SK-N-SH (cell line): ENCODE measurements around the gene EFCAB12. TPM values are rescaled to one million over a fixed set of nuclear protein-coding genes. Genes with fewer than 3 reads are reported as not detected.

Experiments
- CTCF ChIA-PET: fragments of 300-600, 350-600 bp; formaldehyde crosslinking; extraction: SDS; loops from one replicate; lab custom pipeline; 2021; lab: Yijun Ruan, JAX
- POLR2A ChIA-PET: fragments of 350-600 bp; sonication (Branson Sonifier 250); formaldehyde crosslinking; extraction: SDS; loops from one replicate; lab custom pipeline; 2020; ENCODE audit warnings: antibody characterized with exemption, inconsistent platforms; lab: Yijun Ruan, JAX
- DNase-seq: peaks from one replicate; pipeline ENCODE4 v3.0.0; 2012
- H2AFZ ChIP-seq: fragments of 200-600 bp; sonication (generic); 2 replicates; pipeline ENCODE4 v1.8.1; 2016; ENCODE audit warnings: antibody characterized with exemption, mild to moderate bottlenecking, low read depth
- H3F3A ChIP-seq: fragments of 200-600 bp; sonication (generic); replicated peaks from 2 replicates; pipeline ENCODE3; 2016; ENCODE audit warnings: antibody characterized with exemption, mild to moderate bottlenecking; ENCODE audit not compliant: insufficient read depth
- H3K27ac ChIP-seq, 2 experiments: fragments of 200-500 bp in 1 of 2; fragments of 200-600 bp in 1 of 2; sonication (Bioruptor generic) in 1 of 2; sonication (generic), shearing (Covaris generic) in 1 of 2; 2 replicates each; pipeline versions ENCODE4 v1.5.1 to v1.6.1; 2014 to 2016; ENCODE audit warnings: low read depth in 2 of 2, inconsistent platforms in 1 of 2, low read length in 1 of 2, mild to moderate bottlenecking in 1 of 2, mixed read lengths in 1 of 2
- H3K27me3 ChIP-seq: fragments of 200-600 bp; sonication (generic), shearing (Covaris generic); 2 replicates; pipeline ENCODE4 v1.6.1; 2016; ENCODE audit warnings: mixed run types; ENCODE audit not compliant: insufficient read depth
- H3K36me3 ChIP-seq, 2 experiments: fragments of 200-500 bp in 1 of 2; fragments of 200-600 bp in 1 of 2; sonication (Bioruptor generic) in 1 of 2; sonication (generic) in 1 of 2; replicated peaks in 1 of 2; 2 replicates each; pipeline versions ENCODE3 to v1.5.1; 2014 to 2016; ENCODE audit warnings: low read length in 1 of 2, mild to moderate bottlenecking in 1 of 2; ENCODE audit not compliant: insufficient read depth in 2 of 2, control insufficient read depth in 1 of 2
- H3K4me1 ChIP-seq, 2 experiments: fragments of 200-500 bp in 1 of 2; fragments of 200-600 bp in 1 of 2; sonication (Bioruptor generic) in 1 of 2; sonication (generic), shearing (Covaris generic) in 1 of 2; 2 replicates each; pipeline versions ENCODE4 v1.5.1 to v1.6.1; 2014 to 2016; ENCODE audit warnings: low read depth in 1 of 2, low read length in 1 of 2, mixed run types in 1 of 2; ENCODE audit not compliant: insufficient read depth in 2 of 2, control insufficient read depth in 1 of 2
- H3K4me2 ChIP-seq: fragments of 200-600 bp; sonication (generic), shearing (Covaris generic); 2 replicates; pipeline ENCODE4 v1.6.1; 2017; ENCODE audit warnings: mixed run types
- H3K4me3 ChIP-seq, 2 experiments: fragments of 200-500 bp in 1 of 2; fragments of 200-600 bp in 1 of 2; sonication (Bioruptor generic) in 1 of 2; sonication (generic), shearing (Covaris generic) in 1 of 2; 2 replicates each; pipeline versions ENCODE4 v1.5.1 to v1.8.1; 2014 to 2016; ENCODE audit warnings: low read depth in 2 of 2, inconsistent platforms in 1 of 2, low read length in 1 of 2, mild to moderate bottlenecking in 1 of 2, mixed read lengths in 1 of 2, moderate library complexity in 1 of 2
- H3K79me2 ChIP-seq: fragments of 200-600 bp; sonication (generic); 2 replicates; pipeline ENCODE4 v1.8.1; 2017; ENCODE audit warnings: mild to moderate bottlenecking; ENCODE audit not compliant: insufficient read depth
- H3K9ac ChIP-seq: fragments of 200-600 bp; sonication (generic); 2 replicates; pipeline ENCODE4 v1.6.1; 2017; ENCODE audit warnings: mixed run types
- H3K9me2 ChIP-seq: fragments of 200-600 bp; sonication (generic); 2 replicates; pipeline ENCODE4 v1.6.1; 2017; ENCODE audit warnings: mixed run types
- H3K9me3 ChIP-seq: fragments of 200-600 bp; sonication (generic); 2 replicates; pipeline ENCODE4 v1.6.1; 2017; ENCODE audit warnings: mixed run types, mild to moderate bottlenecking, moderate library complexity
- H4K20me1 ChIP-seq: fragments of 200-600 bp; sonication (generic); 2 replicates; pipeline ENCODE4 v1.6.1; 2017; ENCODE audit warnings: mild to moderate bottlenecking, mixed run types; ENCODE audit not compliant: insufficient read depth
- CHD2 ChIP-seq: fragments of 150-350 bp; IDR thresholded peaks from 2 replicates; pipeline ENCODE4 v1.6.1; 2018; ENCODE audit warnings: low read length; ENCODE audit not compliant: partially characterized antibody
- EP300 ChIP-seq, 2 experiments: IDR thresholded peaks; 2 replicates each; pipeline versions ENCODE4 v1.4.0 to v1.6.1; 2012; ENCODE audit warnings: borderline replicate concordance in 1 of 2, low read depth in 1 of 2, low read length in 1 of 2
- IRF3 ChIP-seq: fragments of 150-350 bp; IDR thresholded peaks from 2 replicates; pipeline ENCODE4 v1.6.1; 2016; ENCODE audit warnings: mild to moderate bottlenecking, low read depth, low read length
- MXI1 ChIP-seq: IDR thresholded peaks from 2 replicates; pipeline ENCODE4 v1.6.1; 2012; ENCODE audit warnings: mild to moderate bottlenecking, low read depth, low read length, improper control_type of control experiment
- NRF1 ChIP-seq: IDR thresholded peaks from 2 replicates; pipeline ENCODE4 v1.6.1; 2012; ENCODE audit warnings: low read depth, mild to moderate bottlenecking, low read length
- PBX3 ChIP-seq: IDR thresholded peaks from 2 replicates; pipeline ENCODE4; 2012
- WGBS: methylation state at CpG from one replicate; pipeline ENCODE4 v1.1.6; 2017; ENCODE audit warnings: low lambda C conversion rate; 5-methylcytosine and 5-hydroxymethylcytosine counted together
- polyA plus RNA-seq, 3 experiments: library from polyadenylated mRNA; depleted of rRNA; stranded (reverse); fragments of >200 nt; gene quantifications; 2 replicates each; pipeline ENCODE4 v1.2.3, GENCODE V29; 2012

EFCAB12 gene
- polyA plus RNA-seq, 1 of the 3 experiments (the other 2 are of a cell fraction), result 0.38 TPM

- Histone ChIP-seq H2AFZ (no peak overlapping the region), H3K4me2 (no peak overlapping the region)
Observed at GRCh38 chr3:129424185-129424841, 4.1 kb downstream of the EFCAB12 start.

GRCh38 chr3:129422897-129423296 lies 5.5 kb downstream of the EFCAB12 start:
- Histone ChIP-seq H4K20me1 (no peaks in the 10 kb centered on the region), H3K27me3 (no peaks in the 10 kb centered on the region), H3K9ac (no peak overlapping the region), H2AFZ (no peak overlapping the region), H3K4me3 (no peak overlapping the region), H3K9me2 (no peaks in the 10 kb centered on the region), H3K27ac (no peak overlapping the region), H3F3A (no peaks in the 10 kb centered on the region), H3K4me1 (peaks cover 0 to 3% of the 10 kb centered on the region in 2 experiments; a peak in 1 of 4 replicates), H3K9me3 (no peaks in the 10 kb centered on the region), H3K4me2 (no peak overlapping the region), H3K36me3 (no peaks in the 10 kb centered on the region), H3K79me2 (no peaks in the 10 kb centered on the region)
- TF ChIP-seq NRF1, result no peak
- ChIA-PET CTCF (interaction anchor here (1.0 to 1.8 kb wide), 2 partner anchors 21 to 39 kb away, joined by 3 to 9 read pairs; no protein-coding TSS in a partner anchor), POLR2A (interaction anchor here (0.6 kb wide), 1 partner anchor 399 kb away, joined by 3 read pairs; no protein-coding TSS in a partner anchor)
- 83% methylated on average over 1 of the region's 1 CpG for WGBS
- no peak for DNase-seq

More at GRCh38 chr3:129424185-129424841, 4.1 kb downstream of the EFCAB12 start:
- Histone ChIP-seq H3K27me3 (no peaks in the 10 kb centered on the region), H3K9me2 (no peaks in the 10 kb centered on the region), H3F3A (peaks cover 4% of the 10 kb centered on the region), H3K4me1 (peaks cover 0 to 12% of the 10 kb centered on the region in 2 experiments; a peak in 2 of 4 replicates), H3K27ac (no peak overlapping the region), H3K9ac (no peak overlapping the region), H3K4me3 (no peak overlapping the region), H3K36me3 (no peaks in the 10 kb centered on the region), H3K79me2 (no peaks in the 10 kb centered on the region), H4K20me1 (no peaks in the 10 kb centered on the region), H3K9me3 (no peaks in the 10 kb centered on the region)
- DNase-seq, result no peak
- POLR2A ChIA-PET, result no interaction called here
- 89% methylated on average over 4 of the region's 4 CpGs for WGBS
- CTCF ChIA-PET, result interaction anchor here (1.0 to 1.8 kb wide), 2 partner anchors 20 to 41 kb away, joined by 3 to 9 read pairs; no protein-coding TSS in a partner anchor
- TF ChIP-seq MXI1 (no peak), EP300 (IDR thresholded peaks at IDR 0.05; ENCODE audit: borderline replicate concordance in 1 of 2, low read depth in 1 of 2, low read length in 1 of 2) (no peak), IRF3 (no peak), NRF1 (no peak), CHD2 (no peak), PBX3 (no peak)
